NCI-H748 treated with DMSO at 0.1 percent for 48 hours (cell line): ENCODE data around the gene TCIRG1.

Experiments used
- DNase-seq: peaks from one replicate; lab custom pipeline; 2025; lab: John Stamatoyannopoulos, UW

Gene TCIRG1

DNA sequence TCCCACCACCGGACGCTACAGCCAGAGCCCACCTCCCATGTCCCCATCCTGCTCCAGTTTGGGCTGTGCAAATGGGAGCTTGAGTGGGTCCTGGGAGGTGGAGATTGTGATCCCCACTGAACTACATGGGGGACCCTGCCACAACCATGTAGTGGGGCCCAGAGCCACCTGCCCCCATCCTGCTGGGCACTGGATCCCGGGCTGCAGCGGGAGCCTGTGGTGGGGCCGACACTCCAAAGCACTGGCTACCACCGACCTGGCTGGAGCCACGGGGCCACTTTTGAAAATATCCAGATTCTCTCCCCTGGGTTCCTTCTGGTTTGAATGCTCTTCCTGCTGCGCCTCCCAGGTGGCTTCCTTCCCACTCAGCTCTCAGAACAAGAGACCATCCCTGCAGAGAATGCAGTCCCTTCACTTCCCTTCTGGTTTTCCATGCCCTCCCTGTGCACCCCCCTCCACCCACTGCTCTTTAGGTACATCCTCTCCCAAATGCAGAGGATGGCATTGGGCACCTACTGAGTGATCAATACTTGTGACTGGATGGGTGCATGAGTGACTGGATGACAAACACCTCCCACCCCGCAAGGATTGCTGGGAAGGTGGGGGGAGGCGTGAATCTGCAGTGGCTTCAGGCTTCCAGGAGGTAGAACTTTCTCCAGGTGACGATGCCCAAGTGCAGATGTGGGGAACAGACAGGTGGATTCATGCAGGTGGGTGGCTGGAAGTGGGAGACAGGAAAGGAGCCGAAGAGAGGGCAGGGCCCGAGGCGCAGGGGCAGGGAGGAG is 34.1 kb upstream of the TCIRG1 start:
- DNase-seq, result no peak

DNA sequence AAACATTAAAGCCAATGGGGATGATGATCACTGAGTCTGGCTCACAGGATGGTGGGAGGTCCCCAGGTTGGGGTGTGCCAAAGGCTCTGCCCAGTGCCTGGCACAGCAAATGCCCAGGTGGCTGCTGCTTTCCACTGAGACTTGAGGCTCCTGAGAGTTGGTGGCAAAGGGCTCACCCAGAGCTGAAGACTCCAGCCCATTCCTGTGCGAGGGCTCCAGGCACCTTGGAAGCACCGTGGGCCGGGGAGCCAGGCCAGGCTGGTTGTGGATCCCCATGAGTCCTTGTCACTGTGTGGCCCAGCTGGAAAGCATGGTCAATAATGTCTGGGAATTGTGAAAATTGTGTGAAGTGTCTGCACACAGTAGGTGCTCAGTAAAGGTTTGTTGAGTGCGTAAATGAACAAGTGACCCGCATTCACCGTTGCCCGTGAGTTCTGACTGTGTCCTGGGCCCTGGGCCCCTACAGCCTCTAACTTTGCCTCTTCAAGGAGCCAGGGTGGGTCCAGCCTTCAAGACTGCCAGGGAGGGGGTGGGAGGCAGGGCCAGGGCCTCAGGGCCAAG is 32.1 kb upstream of the TCIRG1 start:
- DNase-seq, result no peak

DNA sequence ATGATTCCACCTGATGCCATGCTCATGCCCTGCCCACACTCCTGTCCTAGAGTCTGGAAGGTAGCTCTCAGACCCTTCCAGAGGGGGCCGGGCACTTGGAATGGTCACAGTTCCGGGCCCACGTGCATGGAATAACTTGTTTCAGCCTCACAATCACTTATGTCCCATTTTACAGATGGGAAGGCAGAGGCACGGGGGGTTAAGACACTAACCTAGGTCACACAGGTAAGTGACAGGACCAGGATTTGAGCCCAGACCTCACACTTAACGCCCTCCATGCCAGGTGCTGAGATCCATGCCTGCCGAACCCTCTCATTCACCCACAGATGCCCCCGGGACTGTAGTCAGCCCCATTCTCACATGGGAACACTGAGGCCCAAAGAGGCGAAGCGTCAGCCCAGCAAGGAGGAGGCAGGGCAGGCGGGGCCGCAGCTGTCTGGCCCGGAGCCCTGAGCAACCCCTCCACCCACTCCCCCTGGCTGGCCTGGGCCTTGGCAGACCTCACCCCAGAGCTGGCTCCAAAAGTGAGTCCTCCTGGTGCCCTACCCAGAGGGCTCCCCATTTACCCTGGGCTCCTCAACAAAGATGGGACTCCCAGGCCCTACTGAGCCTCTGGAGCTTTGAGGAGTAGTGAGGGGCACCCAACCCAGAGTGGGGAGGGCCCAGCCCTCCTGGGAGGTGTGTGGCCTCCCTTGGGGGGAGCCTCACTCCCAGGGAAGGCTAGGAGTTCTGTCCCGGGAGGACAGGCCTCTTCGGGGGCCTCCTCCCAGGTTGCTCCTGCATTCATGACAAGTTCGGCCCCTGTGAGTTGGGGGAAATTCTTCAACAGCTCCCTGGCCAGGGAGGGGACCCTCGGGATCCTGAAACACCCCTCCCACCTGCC is 31.1 kb upstream of the TCIRG1 start:
- DNase-seq, result no peak

DNA sequence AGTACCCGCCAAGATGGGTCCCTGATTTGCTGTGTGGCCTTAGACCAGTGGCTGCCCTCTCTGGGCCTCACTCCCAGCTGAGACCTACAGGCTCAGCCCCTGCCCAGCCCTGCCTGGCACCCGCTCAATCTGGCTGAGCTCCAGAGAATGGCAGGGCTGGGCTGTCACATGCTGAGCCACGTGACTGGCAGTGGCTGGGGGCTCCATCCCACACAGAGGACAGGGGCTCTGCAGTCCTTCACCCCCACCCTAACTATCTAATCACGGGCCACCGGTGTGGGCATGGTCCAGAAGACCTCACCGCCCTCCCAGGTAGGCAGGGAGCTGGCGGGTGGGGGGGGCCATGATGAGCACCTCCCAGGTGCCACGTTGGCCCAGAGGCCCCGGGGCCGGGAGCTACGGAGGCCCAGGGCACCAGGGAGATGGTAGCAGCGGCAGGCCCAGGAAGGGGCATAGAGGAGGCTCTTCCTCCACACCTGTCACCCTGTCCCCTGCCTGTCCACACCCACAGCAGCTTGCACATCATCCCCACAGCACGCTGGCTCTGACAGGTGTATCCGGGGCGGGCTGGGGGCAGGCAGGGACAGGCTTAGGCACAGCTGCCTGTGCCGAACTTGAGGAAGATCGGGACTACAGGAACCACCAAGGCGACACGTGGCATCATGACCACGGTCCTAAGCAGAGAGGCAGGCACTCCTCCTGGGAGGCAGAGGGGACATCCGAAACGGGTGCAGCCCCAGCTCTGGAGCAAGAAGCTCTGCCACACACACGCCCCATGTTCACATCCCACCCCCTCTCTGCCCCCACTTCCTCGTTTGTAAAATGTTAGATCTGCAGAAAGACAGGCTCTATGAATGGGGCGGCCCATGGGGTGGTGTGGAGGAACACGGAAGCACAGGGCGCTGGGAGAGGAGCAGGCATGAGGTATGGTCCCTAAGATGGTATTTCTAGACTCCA is 30.2 kb upstream of the TCIRG1 start:
- DNase-seq, result no peak

DNA sequence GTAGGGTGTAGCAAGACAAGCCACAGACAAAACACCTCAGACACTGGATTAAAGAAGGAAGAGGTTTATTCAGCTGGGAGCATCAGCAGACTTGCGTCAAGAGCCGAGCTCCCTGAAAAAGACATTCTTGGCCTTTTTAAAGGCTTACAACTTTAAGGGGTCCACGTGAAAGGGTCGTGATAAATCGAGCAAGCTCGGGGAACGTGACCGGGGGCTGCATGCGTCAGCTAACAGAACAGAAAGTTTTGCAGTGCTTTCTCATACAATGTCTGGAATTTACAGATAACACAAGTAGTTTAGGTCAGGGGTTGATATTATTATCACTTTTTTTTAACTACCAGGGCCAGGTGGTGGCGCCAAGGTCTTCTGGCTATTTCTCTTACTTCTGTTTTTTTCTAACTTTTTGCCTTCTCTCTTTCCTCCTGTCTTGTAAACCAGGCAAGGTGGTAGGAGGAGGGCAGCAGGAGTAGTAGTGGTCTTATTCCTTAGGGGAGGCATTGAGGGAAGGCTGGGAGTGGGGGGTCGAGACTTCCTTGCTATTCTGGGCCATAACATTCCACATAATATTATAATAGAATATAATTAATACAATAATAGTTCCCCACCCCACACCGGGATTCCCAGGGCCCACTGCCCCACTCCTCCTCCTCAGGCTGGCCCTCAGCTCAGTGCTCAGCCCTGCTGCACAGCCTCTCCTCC is 29.3 kb upstream of the TCIRG1 start:
- no peak for DNase-seq

DNA sequence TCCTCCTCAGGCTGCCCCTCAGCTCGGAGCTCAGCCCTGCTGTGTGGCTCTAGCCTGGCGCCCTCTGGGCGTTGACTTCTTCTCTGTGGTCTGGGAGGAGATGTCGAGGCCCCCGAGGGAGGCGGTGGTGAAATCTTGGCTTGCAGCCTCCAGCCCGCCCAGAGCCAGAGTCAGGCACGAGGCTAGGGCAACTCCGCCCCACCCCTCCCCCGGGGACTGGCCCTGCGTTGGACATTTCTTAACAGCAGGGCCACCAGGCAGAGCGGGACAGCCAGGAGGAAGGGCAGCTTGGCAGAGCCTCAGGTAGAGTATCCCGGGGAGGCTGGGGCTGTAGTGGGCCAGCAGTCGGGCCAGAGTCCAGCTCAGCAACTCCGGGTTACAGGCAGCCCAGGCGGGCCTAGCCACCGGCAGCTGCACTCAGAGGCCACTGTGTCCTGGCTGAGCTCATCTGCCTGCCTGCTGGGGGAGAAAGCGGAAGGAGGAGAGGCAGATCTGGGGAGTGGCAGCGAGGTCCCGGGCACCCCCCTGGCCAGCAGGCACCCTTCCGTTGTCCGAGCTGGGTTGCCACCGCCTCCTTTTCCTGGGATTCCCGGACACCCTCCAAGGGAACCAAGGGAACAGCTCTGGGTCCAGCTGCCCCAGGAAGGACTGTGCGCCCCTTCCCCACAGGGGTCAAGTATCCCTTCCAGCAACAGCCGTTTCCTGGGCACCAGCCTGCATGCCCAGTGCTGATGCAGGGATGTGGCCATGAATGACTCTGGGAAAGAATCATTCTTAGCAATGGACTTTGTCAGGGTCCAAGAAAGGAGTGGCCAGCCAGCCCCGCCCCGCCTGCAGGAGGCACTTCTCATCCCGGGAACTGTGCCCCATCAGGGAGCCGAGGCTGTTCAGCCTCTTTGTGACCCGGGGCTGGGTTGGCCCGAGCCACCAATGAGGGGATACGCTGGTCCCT is 28.5 kb upstream of the TCIRG1 start, which contains the start of gene ALDH3B1:
TSS of gene ALDH3B1 (plus strand) at position 238 of the 952 bp plus-strand sequence. CDS start 4,971 bp downstream, outside the sequence.
- no peak for DNase-seq

DNA sequence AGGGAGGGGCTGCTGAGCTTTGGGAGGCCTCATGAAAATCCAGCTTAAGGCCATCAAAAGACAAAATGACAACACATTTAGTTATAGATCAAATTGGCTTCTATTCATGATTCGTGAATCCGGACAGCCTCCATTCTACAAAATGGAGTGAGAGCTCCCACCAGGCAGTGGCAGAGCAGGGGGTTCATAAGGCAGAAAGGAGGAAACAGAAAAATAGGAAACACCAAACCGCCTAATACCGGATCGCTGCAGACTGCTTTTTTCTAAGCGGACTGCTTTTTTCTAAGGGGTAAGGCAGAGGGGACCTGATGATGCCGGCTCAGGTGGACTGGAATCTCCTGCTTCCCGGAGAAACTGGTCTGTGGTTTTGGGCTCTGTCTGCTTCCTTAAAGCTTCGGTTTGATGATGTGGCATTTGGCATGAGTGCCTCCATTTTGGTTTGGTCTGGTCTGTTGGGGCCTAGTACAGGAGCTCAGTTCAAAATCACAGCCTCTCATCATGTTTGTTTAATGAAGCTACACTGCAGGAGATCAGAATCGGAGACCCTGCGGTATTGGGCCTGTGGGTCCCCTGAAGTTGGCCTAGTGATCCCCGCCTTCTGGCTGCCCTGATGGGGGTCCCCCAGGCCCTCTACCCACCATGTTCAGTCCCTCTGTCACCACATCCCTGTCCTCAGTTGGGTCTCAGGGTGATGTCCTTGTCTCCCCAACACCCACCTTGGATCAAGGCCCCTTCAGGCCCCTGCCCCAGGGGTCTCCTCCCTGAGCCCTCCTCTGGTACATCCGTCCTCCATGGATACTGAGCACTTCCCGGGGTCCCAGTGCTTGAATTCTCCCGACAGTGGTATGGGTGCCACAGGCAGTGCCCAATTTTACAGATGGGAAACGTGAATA is 27.5 kb upstream of the TCIRG1 start:
- no peak for DNase-seq

DNA sequence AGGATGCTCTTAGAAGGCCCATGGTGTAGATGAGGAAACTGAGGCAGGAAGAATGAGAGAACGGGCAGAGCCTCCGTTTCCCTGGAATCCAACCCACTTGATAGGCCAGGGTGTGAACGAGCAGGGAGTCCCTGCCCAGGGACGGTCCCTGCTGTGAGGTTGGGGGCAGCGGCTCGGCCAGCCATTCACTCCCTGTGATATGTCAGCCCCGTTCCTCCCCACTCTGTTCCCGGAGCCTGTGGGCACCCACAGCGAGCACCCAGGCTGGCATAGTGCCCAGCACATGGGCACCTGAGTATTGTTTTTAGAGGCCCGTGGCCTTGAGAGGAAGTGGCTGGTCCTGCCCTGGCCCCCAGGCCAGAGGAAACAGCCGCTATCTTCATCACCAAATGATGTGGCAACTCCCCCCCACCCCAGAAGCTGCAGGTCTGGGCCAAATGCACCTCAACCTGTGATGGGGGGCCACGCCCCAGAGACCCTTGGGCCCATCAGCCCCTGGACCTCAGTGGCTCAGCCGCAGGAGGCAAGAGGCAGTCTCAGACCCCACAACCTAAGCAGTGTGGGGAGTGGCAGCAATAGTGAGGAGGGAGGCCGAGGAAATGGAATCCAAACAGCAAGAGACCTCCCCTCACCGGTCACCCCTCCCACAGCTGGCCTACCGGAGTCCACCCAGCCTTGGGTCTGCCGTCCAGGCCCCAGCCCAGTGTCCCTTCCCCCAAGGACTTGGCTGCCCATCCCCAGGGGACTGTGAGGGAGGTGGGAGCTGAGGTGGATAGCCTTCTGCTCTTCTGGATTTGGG is 26.6 kb upstream of the TCIRG1 start:
- no peak for DNase-seq

DNA sequence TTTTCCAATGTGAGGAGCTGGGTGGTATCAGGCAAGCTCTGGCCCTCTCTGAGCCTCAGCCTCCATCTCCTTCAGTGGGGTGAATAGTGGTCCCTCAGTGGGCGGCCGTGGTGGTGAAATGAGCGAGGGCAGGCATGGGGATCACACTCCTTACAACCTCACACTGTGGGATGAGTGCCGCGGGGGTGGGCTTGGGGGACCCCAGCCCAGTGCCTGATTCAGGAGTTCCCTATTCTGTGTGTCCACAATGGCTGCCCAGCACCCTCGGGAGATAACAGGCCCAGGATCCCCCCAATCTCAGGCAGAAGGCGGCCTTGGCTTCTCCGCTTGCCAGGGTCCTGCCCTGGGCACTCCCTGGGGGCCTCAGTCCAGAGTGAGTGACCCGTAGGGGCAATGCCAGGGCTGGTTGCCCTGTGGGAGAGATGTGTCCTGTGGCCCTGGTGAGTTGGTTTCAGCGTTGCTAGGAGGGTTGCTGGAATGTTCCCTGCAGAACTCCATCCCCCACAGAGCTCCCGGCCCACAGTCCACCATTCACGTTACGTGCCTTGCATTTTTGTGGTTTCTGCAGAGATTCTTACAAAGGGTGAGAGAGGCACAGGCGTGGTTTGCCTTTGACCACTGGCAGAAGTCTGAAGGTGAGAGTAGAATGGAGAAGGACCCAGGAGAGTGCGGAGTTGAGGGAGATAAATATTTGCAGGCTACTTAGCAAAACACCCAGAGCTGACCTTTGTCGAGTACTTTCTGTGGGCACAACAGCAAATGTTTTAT is 25.8 kb upstream of the TCIRG1 start:
- DNase-seq, result no peak

DNA sequence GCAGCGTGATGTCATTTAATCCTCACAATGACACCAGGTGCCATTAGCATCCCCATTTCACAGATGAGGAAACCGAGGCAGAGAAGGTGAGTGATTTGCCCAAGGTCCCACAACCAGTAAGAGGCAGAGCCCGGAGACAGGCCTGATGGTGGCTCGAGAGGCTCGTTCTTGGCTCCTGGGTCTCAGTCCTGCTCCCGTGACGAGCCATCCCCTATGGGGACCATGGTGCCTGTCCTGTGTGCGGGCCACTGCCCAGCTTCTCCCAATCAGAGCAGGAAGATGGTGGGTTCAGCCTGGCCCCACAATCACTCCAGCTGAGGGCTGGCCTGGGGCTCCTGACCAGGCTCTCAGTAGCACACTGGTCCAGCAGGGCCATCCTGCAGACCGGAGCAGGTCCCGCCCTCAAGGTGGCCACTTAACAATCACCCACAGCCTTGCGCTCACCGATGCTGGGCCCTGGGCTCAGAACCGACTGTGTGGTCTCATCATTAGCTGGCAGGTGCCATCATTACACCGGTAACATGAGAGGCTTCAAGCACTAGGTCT is 25.1 kb upstream of the TCIRG1 start:
- no peak for DNase-seq

DNA sequence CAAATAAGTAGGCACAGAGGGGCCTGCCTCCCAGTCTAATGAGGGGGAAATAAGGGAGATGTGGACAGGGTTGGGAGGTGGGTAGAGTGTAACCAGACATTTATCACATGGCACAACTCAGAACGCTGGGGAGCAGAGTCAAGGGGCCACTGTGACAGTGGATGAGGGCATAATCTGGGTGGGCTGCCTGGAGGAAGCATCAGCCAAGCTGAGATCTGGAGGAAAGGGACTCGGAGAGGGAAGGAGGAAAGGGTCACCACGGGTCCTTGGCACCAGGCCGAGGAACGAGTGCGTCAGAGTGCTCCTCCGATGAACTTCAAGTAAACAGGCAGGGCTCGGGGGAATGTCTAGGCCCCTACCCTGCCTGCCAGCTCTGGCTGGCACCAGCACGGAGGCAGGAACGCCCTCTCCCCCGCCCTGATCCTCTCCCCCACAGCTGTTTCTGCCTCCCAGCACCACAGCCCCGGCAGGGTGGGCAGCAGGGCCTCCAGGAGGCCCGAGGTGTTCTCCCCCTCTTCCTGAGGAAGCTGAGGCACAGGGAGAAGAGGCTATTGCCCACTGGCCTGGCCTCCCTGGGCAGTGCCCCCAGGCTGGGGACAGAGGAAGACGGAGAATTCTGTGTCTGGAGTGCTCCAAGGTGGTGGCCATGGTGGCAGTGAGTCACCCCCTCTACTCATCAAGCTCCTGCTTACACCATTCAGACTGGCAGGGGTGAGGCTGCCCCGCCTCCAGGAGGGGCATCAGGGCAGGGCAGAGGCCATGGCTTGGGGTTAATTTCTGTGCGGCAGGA is 24.5 kb upstream of the TCIRG1 start:
- no peak for DNase-seq

DNA sequence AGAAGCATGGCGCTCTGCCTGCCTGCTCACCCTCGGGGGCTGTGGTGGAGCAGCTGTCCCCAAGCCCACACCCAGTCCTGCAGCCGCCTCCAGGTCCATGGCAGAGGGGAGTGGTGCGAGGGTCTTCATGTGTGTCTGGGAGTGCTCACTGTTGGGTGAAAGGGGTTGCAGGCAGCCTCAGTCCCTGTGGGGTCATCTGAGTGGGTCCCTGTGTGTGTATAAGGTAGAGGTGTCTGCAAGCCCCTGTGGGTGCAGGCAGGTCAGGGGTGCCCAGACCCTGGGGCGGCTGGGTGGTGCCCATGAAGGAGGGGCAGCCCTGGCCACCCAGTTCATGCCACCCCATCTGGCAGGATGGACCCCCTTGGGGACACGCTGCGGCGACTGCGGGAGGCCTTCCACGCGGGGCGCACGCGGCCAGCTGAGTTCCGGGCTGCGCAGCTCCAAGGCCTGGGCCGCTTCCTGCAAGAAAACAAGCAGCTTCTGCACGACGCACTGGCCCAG is 23.8 kb upstream of the TCIRG1 start:
- no peak for DNase-seq

DNA sequence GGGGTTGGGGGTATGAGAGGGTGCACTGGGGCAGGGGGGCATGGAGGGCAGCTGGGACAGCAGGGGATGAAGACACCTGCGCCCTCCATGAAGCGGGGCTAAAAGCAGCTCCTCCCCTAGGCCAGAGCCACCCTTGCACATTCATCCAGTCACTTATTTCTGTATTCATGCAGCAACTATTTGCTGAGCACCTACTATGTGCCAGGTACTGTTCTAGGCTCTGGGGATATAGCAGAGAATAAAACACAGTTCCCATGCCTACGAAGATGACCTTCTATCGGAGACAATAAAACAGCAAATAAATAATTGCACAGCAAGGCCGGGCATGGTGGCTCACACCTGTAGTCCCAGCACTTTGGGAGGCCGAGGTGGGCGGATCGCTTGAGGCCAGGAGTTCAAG is 23.4 kb upstream of the TCIRG1 start:
- no peak for DNase-seq

DNA sequence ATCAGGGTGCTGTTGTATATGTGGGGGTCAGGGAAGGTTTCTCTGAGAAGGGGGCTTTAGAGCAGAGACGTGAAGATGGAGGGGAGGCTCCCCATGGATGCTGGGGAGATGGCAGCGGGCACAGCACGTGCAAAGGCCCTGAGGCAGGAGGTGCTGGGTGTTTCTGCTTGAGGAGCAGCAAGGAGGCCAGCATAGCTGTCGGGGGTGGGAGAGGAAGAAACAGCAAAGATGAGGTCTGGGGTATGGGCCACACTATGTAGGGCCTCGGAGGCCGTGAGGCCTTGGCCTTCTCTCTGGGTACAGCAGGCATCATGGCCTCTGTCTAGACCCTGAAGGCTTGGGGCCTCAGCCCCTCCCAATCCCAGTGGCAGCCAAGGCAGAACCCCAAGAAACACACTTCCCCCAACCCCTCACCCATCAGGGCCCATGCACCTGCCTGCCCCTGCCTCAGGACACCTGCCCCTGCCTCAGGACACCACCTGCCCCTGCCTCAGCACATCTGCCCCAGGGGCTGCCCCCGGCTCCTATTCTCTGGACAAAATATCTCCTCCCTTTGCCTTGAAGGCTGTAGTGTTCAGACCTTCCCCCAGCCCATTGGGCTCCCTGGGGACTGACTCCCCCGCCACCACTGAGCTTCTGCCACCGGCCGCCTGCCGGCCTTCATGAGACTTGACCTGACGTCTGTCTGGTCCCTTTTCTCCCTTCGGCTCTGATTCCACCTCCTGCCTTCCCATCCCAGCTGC is 22.5 kb upstream of the TCIRG1 start:
- no peak for DNase-seq
